CD4-positive, alpha-beta T cell treated with Interleukin-6 at 100 ng/mL for 8 hours (primary cell): ENCODE measurements around the gene TPSG1.
"Not testable (repeated sequence)": the region's sequence is repeated elsewhere in the genome, so short reads cannot be mapped to it uniquely, and the experiment has no call there.

Experiments
- DNase-seq: peaks from one replicate; pipeline ENCODE4 v3.0.0-alpha.2; 2020; ENCODE audit warnings: mixed read lengths, low spot score

The TPSG1 gene

DNA sequence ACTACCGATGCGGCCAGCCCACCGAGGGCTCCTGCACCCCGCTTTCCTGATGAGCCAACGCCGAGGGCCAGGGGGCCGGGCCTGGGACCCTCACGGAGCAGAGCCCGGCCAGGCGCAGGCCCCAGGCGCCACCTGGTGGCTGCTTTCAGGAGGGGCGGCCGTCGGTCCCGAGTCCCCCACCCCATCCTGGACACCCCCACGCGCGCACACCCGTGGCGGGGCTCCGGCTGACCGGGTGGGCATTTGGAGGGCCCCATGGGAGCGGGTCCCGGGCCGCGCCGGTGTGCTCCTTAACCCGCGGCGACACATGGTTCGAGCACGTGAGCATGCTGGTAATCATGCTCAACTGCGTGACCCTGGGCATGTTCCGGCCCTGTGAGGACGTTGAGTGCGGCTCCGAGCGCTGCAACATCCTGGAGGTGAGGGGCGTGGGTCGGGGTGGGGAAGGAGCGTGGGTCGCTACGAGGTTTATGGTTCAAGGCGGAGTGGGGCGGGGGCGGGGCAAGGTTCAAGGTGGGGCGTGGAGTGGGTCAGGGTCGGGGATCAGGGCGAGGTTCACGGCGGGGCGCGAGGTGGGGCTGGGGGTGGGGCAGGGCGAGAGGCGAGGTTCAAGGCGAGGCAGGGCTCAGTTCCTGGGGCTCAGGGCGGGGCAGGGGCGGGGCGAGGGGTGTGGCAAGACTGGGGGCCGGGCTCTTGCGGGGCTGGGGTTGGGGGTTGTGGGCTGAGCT, 30.2 kb downstream of the TPSG1 start:
- no peak for DNase-seq

DNA sequence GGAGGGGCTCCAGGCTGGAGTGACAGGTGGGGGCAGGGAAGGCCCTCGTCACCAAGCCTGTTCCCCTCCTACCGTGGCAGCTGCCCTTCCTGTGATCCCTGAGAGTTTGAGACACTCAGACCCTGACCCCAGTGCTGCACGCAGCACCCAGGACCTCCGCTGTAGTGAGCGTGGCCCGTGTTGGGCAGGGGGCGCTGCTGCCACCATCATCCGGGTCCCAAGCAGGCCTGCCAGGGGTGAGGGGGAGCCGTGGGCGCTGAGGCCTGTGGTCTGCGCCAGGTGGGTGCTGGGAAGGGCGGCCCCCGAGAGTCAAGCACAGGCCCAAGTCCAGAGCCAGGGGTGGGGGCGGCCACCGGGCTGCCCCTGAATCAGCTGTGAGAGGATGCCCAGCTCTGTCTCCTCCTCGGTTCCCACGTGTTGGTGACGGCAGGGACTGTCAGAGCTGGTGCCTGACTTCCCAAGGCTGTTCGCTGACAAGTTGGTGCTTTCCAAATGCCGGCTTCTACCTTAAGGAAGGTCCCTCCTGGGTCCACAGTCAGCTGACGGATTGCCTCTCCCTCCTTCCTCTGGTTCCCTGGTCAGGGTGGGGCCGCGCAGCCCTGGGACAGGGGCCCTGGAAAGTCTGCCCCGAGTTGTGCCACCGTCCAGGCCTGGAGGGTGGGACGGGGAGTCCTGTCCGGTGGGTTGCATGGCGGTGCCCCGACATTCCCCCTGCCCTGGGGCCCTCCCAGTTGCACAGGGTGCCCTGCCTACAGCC, 31.1 kb downstream of the TPSG1 start:
- DNase-seq = no peak

DNA sequence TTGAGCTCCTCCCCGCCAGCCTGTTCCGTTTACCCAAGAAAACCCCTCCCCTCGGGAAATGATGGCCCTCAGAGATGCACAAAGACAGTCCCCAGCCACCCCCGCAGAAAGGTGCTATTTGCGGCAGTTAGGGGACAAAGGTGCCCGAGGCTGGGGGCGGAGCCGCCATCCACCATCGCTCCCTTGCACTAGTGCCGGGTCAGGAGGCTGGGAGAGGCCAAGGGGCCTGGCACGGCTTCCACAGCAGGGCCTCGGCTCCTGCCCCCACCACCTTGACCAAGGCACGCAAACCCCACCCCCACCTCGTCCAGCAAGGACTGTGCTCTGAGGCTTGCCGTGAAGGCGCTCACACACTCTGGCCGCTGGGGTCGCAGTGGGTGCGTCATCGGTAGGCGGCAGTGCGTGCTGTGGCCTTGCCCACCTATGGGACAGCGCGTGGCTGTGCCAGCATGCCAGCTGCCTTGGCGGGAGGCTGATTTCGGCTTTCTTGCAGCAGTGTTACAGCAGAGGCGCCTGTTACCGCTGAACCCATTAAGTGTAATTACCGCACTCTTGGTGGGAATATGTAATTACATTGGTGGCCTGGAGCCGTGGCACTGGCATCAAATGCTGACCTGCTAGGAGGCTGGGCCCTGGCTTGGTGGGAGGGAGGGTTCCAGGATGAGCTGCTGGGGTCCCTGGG, 31.8 kb downstream of the TPSG1 start:
- DNase-seq = no peak

DNA sequence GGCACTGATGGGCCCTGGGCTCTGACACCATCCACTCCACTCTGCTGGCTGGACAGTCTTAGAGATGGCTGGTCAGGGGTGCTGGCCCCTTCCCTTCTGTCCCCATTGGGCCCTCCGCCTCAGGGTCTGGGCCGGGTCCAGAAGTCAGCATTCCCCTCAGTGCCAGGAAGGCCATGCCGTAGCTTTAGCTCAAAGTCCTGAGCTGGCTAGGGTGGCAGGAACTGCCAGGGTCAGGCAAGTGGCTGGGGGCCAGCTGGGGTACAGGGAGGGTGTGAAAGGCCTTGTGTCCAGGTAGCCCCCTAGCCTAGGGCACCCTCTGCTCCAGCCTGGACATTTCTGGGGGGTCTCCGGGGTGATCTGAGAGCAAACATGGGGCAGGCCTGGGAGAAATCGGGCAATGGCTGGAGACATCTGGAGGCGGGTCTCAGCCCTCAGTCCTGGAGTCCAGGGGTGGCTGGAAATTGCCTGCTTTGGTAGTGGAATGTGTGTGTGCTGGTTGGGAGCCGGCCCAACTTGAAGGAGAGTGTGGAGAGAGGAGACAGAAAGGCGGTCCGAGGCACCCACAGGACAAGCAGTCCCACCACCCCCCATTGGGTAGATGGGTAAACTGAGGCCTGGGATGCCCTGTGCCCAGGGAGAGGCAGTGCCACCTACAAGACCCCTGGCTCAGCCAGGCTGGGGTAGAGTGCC, 32.5 kb downstream of the TPSG1 start:
- DNase-seq = no peak

DNA sequence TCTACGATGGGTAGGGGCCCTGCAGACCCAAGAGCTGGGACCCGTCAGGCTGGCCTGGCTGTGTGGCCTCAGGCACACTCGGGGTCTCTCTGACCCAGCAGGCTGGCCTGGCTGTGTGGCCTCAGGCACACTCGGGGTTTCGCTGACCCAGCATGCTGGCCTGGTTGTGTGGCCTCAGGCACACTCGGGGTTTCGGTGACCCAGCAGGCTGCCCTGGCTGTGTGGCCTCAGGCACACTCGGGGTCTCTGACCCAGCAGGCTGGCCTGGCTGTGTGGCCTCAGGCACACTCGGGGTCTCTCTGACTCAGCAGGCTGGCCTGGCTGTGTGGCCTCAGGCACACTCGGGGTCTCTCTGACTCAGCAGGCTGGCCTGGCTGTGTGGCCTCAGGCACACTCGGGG, 34.3 kb downstream of the TPSG1 start:
- DNase-seq = not testable (repeated sequence)

DNA sequence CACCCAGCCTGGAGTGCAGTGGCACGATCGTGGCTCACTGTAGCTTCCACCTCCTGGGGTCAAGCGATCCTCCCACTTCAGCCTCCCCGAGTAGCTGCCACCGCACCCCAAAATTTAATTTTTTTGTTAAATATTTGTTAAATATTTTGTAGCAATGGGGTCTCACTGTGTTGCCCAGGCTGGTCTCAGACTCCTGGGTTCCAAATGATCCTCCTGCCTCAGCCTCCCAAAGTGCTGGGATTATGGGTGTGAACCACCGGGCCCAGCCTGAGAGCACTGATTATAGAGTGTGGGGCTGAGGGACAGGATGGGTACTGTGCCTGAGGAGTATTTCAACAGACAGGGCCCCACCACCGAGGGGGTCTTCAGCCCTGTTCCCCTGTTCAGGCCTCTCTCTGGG, 35.6 kb downstream of the TPSG1 start:
- no peak for DNase-seq

DNA sequence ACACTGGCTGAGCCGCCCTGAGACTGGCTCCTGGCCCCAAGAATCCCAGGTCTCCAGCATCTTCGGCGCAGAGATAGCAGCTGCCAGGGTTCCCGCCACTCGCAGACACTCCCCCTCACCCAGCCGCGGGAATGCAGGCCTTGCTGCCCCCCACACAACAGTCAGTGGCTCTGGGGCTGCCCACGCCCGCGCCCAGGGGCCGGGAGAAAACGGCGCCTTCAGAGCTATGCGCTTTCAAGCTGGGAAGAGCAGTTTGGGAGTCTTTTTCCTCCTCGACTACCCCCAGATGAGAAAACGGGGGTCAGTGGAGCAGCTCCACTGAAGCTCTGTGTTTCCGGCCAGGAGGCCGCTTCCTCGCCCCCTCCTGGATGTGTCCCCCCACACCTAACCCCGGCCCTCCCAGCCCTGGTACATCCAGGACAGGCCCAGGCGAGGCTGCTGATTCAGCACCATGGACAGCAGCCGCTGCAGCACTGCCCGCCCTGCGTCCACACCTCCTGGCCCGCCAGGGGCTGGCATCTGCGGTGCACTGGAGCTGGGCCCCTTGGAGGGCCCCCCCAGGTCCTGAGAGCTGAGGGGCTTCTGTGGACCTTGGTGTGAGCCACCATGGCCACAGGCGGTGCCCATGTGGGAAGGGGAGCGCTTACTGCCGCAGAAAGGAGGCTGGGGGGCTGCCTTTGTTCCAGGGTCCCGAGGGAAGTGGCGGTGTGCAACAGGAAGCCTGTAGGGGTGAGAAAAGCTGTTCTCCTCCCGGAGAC, 36.5 kb downstream of the TPSG1 start:
- peak; percentile 11 for DNase-seq

DNA sequence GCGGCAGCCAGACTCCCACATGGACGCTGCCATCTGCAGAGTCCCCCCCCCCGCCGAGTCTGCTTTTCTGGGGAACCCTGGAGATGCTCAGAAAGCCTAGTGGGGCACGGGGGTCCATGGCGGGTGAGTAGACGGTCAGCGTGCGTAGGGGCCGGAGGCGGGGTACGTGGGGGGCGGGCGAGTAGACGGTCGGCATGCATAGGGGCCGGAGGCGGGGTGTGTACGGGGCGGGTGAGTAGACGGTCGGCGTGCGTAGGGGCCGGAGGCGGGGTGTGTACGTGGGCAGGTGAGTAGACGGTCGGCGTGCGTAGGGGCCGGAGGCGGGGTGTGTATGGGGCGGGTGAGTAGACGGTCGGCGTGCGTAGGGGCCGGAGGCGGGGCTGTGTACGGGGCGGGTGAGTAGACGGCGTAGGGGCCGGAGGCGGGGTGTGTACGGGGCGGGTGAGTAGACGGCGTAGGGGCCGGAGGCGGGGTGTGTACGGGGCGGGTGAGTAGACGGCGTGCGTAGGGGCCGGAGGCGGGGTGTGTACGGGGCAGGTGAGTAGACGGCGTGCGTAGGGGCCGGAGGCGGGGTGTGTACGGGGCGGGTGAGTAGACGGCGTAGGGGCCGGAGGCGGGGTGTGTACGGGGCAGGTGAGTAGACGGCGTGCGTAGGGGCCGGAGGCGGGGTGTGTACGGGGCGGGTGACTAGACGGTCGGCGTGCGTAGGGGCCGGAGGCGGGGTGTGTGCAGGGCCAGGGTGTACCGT, 39.4 kb downstream of the TPSG1 start:
- DNase-seq = not testable (repeated sequence)

DNA sequence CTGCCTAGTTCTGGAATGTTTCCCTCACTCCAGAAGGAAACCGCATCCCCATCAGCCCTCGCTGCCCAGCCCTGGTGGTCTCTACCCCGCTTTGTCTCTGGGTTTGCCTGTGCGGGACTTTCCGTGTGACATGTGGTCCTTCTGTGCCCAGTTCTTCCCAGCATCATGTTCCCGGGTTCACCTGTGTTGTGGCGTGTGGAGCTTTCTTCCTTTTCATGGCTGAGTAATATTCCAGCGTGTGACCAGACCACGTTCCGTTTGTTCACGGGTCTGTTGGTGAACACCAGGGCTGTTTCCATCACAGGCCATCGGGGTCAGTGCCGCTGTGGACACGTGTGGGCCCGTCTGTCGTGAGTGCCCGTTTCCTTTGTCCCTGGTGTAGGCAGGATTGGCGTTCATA, 40.1 kb downstream of the TPSG1 start:
- no peak for DNase-seq

DNA sequence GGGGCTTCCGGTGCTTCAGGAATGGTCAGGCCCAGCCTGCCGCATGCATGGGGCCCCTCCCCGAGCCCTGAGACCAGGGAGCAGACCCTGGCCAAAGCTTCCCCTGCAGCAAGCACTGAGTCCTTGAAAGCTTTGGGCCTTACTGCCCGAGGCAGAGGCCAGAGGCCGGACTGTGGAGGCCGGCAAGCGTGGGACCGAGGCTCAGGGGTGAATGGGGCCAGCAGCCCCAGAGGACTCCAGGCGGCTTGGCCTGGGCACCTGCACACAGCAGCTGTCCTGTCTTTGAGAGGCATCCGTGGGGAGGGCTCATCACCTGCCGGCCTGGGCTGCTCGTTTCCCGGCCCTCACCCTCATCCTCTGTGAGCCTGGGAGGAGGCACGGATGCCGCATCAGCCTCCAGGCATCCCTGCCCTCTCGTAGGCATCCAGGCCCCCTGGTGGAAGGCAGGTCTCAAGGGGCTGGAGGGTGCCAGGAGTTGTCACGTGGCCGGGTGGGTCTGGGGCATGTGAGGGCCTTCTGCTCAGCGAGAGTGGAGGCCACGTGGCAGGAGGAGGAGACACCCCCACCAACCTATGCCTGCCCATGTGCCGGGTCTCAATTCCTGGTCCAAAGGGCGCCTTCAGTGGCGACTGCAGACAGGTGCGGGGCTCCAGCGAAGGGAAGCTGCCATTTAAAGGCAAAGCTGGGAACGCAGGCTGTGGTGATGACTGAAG, 40.8 kb downstream of the TPSG1 start:
- no peak for DNase-seq

DNA sequence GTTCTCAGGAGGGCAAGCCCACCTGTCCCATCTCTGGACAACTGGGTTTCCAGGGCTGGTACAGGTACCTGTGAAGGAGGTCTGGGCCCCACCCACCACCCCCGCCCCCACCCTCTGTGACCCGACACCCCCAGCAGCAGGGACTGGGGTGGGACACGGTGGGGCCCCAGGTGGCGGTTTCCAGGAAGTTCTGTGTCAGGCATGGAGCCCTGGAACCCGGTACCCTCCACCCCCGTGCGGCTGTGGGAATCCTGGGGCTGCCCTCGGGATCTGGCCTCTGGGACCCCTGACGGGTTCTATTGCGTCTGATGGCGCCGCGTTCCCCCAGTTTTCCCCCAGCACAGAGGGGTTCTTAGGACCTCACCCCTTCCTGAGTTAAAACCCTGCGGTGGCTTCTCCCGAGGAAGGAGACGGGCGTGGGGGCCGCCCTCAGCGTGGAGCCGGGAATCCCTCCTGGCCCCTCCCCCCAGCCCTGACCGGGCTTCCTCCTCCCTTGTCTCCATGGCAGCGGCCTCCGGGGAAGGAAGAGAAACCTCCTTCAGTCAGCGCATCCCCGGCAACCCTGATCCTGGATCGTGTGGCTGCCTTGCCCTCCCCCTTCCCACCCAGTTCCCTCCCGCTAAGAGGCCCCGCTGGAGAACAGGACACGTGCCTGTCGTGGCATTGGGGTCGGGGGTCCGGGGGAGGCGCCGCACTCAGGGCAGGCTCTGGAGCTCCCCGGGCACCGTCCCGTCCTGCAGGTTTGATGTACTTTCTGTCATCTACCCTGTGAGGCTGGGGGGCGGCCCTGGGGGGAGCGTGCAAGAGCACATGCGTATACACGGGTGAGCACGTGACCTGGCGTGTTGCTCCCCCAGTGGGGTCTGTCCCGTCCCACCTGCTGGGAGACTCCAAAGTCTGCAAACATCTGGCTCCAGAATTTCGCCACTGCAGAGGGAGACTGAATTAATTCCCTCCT, 41.8 kb downstream of the TPSG1 start:
- no peak for DNase-seq

DNA sequence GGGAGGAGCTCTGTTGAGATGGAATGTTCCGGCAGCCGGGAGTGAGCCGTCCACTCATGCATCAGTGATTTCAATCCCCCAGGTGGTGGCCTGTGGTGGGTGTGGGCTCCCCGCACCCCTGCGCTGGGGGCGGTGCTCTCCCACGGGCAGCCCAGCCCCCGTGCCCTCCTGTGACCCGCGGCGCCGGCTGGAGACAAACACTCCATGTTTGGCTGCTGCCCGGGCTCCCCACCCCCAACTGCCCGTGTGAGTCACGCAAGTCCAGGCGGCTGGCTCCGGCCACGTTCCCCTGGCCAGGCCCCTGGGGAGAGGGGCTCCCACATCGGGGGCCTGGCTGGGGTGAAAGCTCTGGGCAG, 42.8 kb downstream of the TPSG1 start:
- no peak for DNase-seq

DNA sequence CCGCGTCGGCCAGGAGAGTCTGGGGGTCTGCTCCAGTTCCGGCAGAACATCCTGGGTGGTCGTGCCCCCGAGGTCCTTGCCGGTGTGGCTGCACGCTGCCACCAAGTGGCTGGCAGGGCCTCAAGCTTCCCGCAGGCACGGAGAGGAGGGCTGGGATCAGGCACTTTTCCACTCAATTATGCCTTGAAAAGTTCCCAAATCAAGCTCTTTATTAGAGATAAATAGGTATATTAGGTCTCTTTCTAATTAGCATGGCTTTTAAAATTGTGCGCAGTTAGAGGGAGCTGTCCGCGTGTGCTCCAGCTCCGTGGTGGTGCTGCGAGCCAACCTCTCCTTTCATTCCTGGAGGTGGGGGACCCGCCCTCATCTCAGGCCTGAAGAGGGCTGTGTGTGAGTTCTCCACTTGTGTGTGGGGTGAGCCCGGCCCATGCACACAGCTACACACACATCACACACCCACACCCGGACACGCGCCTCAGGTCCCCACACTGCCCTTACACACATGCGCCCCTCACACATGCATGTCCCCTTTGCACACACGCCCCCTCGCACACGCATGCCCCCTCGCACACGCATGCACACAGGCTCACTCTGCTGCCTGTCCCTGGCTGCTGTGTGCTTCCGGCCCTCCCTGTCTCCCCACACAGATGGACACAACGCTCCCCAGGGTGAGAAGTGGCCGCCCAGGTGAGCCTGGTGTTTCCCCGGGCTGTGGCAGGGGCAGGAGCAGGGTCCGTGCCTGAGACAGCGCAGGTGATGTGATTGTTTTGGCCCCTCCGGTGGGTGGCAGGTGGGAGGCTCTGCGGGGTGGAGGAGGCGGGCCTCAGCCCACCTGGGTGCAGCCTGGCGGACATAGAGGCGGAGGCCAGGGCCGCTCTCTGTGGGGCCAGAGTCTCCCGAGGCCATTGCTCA, 43.4 kb downstream of the TPSG1 start:
- DNase-seq = no peak

DNA sequence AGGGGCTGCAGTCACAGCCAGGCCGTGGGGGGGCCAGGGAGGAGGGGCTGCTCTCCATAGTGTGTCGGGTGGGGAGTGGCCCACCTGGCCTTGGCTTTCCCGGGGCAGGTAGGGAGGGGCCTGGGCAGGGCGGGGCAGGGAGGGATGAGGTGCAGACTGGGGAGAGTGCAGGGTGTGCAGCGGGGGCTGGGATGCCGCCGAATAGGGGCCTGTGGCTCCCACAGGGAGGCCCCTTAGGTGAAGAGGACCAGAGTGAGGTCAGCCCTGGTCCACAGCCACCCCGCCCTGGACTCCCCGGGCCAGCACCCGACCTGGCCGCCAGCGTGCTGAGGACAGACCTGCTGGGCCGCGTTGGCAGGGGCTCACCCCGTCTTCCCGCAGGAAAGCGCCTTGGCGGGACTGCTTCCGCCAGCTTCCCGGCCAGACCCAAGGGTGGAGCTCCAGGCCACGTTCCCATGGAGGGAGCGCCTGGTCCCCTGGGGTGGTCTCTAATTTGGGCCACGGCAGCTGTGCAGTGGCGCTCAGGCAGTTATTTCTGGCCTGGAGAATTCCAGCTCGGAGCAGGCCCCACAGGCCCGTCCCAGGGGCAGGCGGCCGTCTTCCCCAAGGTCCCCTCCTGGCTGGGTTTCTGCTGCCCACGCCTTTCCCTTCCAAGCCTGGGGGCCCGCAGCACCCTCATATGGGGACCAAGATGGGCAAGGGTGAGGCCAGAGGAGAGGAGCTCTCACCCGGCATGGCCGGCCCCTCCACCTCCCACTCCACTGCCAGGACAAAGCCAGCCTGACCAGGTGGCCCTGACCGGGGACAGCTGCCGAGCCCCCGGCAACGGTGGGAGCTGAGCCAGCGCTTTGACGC, 44.3 kb downstream of the TPSG1 start:
- DNase-seq = no peak

DNA sequence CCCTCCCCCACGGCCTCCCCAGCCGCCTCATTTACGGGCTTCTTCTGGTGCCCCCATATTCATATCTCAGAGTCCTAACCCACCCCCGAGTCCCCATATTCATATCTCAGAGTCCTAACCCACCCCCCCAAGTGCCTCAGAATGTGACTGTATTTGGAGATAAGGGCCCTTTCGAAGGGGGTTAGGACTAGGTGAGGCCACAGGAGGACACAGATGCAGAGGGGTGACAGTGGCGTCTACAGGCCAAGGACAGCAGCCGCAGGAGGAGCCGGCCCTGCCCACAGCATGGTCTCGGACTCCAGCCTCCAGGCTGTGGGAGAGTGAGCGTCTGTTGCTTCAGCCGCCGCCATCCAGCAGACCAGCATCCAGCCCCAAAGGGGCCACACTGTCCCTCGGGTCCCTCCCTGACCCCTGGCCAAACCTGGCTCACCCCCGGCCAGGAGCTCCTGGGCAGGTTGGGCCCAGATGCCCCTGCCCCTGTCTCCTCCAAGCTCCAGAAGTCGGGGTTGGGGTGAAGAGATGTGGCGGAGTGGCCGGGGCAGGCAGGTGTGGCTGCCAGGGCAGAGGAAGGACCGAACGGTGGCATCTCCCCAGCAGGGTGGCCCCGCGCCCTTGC, 46.7 kb downstream of the TPSG1 start:
- no peak for DNase-seq

DNA sequence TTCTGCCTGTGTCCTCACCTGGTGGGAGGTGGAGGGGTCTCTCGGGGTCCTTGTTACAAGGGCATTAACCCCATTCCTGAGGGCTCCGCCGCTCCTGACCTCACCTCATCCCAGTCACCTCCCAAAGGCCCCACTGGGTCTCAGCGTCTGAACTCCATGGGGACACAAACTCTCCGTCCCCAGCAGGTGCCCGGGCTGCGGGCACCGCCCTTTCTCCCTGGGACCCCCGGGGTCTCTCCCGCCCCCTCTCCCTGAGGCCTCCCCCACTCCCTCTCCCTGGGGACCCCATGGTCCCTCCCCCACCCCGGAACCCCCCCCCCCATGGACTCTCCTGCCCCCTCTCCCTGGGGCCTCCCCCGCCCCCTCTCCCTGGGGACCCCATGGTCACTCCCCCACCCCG, 47.3 kb downstream of the TPSG1 start:
- no peak for DNase-seq

DNA sequence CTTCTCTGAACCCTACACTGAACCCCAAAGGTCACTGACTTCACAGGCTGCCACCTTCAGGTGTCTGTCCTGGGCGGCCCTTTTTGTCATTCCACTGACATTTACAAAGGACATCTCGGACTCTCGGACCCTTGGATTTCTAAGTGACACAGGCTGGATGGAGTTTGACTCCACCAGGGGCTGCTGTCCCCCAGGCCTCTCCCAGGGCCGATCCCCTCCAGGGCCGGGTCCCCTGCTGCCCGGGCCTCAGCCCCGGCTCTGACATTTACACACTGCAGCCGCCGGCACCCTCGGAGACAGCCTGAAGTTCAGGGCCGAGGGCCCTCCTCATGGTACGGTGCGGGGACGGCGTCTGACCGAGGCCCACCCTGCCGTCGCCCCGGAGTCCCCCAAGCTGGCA, 48.0 kb downstream of the TPSG1 start:
- DNase-seq = no peak
